Fibroblast of pulmonary artery (primary cell): ENCODE measurements around the gene TIAM2.

ENCODE experiments used
- DNase-seq: peaks from one replicate; pipeline ENCODE4 v3.0.0-alpha.2; 2010; ENCODE audit warnings: low read depth
- H3K4me3 ChIP-seq: replicated peaks from 2 replicates; pipeline ENCODE4 v1.5.1; 2011; ENCODE audit warnings: low read depth, mild to moderate bottlenecking, control low read depth, low read length, moderate library complexity
- CTCF ChIP-seq: IDR thresholded peaks from 2 replicates; pipeline ENCODE4 v1.5.1; 2011; ENCODE audit warnings: mild to moderate bottlenecking, control low read depth, low read length, inconsistent platforms; ENCODE audit errors: missing control alignments

TIAM2 gene

GRCh38 chr6:155001482-155001881 lies 6.4 kb downstream of the TIAM2 start:
- no peak overlapping the region for H3K4me3 ChIP-seq
- no peak for TF ChIP-seq CTCF
- DNase-seq: peak; percentile 39

- no peak for TF ChIP-seq CTCF
- no peak for DNase-seq
- H3K4me3 ChIP-seq: no peak overlapping the region
Observed at GRCh38 chr6:155001934-155002333, 6.8 kb downstream of the TIAM2 start.

- no peak overlapping the region for H3K4me3 ChIP-seq
- no peak for DNase-seq
- TF ChIP-seq CTCF: no peak
Observed at GRCh38 chr6:155003476-155003875, 8.4 kb downstream of the TIAM2 start.

- no peak overlapping the region for H3K4me3 ChIP-seq
- no peak for DNase-seq
- TF ChIP-seq CTCF: no peak
Observed at GRCh38 chr6:155004017-155004416, 8.9 kb downstream of the TIAM2 start.

- DNase-seq: no peak
- H3K4me3 ChIP-seq: no peak overlapping the region
- no peak for TF ChIP-seq CTCF
Observed at GRCh38 chr6:155004576-155005372, 9.7 kb downstream of the TIAM2 start.

GRCh38 chr6:155008625-155009024 lies 13.5 kb downstream of the TIAM2 start:
- H3K4me3 ChIP-seq: no peak overlapping the region
- DNase-seq: no peak
- TF ChIP-seq CTCF: no peak

GRCh38 chr6:155010940-155011339 lies 15.8 kb downstream of the TIAM2 start:
- no peak overlapping the region for H3K4me3 ChIP-seq
- no peak for TF ChIP-seq CTCF
- no peak for DNase-seq
